ENCODE results near the gene NKTR.

NKTR gene

DNA sequence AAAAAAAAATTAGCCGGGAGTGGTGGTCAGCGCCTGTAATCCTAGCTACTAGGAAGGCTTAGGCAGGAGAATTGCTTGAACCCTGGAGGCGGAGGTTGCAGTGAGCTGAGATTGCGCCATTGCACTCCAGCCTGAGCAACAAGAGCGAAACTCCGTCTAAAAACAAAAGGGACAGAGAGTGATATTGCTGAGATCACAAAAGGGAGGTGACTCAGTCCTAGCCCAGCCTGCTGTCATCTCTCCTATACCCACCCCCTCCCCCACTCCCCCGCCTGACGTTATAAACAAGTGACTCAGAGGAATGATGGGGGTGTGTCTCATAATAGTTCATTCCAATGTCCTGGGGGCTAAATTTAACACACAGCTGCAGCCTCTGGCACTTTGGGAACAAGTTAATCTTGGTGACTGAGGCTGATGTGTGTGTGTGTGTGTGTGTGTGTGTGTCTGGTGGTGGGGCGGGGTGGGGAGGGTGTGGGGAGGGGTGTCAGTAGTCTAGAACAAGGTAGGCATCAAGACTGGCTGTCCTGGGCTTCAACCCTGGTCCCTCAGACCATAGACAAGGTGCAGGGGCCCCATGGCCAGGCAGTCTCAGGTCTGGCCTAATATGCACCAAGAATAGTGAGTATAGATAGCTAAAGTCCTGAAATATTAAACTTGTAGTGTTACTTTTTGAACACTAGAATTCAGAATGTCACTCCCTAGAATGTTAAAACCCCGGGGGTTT lies 83.6 kb downstream of the NKTR start:
- TF ChIP-seq, protein P1, sequence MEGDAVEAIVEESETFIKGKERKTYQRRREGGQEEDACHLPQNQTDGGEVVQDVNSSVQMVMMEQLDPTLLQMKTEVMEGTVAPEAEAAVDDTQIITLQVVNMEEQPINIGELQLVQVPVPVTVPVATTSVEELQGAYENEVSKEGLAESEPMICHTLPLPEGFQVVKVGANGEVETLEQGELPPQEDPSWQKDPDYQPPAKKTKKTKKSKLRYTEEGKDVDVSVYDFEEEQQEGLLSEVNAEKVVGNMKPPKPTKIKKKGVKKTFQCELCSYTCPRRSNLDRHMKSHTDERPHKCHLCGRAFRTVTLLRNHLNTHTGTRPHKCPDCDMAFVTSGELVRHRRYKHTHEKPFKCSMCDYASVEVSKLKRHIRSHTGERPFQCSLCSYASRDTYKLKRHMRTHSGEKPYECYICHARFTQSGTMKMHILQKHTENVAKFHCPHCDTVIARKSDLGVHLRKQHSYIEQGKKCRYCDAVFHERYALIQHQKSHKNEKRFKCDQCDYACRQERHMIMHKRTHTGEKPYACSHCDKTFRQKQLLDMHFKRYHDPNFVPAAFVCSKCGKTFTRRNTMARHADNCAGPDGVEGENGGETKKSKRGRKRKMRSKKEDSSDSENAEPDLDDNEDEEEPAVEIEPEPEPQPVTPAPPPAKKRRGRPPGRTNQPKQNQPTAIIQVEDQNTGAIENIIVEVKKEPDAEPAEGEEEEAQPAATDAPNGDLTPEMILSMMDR (IDR thresholded peaks at IDR 0.05): no peak

DNA sequence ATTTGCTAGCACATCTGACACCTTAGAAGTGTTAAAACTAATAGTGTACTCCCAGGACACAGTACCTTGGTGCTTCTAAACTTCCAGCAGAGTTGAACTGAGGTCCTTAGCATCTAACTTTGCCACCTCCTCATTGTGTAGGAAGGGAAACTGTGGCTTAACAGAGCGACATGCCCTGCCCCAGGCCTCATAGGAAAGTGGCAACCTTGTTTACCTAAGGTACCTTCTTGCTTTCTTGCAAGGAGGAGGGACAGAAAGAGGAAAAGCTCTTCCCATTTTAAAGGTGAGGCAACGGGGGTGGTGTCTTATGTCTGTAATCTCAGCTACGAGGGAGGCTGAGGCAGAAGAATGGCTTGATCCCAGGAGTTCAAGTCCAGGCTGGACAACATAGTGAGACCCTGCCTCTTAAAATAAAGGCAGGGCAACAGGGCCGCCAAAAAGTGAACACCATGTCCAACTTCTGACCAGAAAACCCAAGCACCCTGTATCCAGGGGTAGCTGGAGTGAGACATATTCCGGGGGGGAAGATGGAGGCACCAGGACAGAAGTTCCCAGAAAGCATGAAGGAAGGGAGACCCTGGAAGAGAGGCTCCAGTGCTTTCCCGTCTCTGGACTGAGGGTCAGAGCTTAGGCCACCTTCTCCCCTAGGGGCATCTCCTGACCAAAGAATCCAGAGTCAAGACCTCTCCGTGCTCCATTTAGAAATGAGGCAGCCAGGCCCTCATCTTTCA lies 84.3 kb downstream of the NKTR start:
- TF ChIP-seq, protein P1 (IDR thresholded peaks at IDR 0.05): no peak

DNA sequence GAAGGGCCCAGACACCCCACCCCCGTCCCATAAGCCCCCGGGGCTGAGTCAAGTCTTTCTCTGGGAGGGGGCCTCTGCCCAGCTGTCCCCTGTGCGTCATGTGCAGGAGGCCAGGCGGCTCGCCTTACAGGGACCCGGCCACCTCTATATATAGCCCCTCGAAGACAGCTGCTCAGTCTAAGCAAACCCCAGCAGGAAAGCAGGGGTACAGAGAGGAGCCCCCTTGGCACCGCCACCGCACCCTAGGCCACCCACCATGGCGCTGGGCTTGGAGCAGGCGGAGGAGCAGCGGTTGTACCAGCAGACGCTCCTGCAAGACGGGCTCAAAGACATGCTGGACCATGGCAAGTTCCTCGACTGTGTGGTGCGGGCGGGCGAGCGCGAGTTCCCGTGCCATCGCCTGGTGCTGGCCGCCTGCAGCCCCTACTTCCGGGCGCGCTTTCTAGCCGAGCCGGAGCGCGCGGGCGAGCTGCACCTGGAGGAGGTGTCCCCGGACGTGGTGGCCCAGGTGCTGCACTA lies 84.9 kb downstream of the NKTR start, which contains the start of gene KLHL40:
Gene KLHL40 (plus strand): TSS at position 175 of the 519 bp plus-strand sequence. CDS start 82 bp downstream, at position 257.
- TF ChIP-seq, protein P1 (IDR thresholded peaks at IDR 0.05): no peak

DNA sequence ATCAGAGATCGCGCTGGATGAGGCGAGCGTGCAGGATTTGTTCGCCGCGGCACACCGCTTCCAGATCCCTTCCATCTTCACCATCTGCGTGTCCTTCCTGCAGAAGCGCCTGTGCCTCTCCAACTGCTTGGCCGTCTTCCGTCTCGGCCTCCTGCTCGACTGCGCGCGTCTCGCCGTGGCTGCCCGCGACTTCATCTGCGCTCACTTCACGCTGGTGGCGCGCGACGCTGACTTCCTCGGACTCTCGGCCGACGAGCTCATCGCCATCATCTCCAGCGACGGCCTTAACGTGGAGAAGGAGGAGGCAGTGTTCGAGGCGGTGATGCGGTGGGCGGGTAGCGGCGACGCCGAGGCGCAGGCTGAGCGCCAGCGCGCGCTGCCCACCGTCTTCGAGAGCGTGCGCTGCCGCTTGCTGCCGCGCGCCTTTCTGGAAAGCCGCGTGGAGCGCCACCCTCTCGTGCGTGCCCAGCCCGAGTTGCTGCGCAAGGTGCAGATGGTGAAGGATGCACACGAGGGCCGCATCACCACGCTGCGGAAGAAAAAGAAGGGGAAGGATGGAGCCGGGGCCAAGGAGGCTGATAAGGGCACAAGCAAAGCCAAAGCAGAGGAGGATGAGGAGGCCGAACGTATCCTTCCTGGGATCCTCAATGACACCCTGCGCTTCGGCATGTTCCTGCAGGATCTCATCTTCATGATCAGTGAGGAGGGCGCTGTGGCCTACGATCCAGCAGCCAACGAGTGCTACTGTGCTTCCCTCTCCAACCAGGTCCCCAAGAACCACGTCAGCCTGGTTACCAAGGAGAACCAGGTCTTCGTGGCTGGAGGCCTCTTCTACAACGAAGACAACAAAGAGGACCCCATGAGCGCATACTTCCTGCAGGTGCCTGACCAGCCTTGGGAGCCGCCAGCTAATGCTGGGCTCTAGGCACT lies 85.7 kb downstream of the NKTR start:
- TF ChIP-seq, protein P1 (IDR thresholded peaks at IDR 0.05): no peak

DNA sequence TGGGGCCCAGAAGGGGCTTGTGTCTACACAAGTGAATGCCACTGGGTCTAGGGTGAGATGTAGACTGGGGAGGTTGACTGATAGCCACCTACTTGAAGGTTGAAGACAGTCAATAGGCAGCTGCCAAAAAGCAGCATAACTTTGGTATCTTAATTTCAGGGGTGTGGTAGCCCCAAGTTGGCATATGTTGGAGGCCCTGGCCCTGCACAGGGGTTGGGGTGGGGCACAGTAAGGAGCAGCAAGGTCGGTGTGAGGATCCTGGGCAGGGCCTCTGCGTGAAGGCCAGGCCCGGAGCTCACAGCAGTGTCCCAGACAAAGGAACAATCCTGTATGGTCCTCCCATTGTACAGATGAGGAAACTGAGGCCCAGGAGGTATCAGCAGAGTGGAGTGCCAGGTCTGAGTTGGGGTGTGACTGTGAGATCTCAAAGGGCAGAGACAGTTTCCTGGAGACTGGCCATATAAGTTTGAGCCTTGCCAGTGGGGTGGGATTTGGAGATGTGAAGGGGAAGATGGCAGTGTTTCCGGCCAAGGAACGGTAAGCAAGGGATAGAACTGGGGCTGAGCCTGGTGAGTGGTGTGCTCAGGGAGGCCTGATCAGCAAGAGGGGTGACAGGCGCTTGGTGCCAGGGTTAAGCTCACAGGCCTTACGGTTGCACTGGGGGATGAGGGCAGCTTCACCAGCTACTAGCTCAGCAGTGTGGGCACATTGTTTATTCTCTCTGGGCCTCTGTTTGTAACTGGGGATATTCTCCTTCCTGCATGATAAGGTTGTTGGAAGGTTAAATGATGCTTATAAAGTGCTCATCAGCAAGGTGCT lies 86.6 kb downstream of the NKTR start:
- TF ChIP-seq, protein P1 (IDR thresholded peaks at IDR 0.05): no peak

DNA sequence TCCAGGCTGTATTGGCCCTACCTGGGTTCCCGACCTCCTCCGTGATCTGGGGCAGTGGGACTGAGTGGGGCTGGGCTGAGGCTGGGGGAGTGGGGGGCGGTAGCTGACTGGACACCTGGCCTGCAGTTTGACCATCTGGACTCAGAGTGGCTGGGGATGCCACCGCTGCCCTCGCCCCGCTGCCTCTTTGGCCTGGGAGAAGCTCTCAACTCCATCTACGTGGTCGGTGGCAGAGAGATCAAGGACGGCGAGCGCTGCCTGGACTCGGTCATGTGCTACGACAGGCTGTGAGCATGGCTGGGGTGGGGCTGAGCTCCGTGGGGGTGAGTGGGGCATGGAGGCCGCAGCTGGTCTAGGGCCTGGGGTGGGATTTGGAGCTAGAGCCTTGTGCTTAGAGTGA lies 87.5 kb downstream of the NKTR start:
- TF ChIP-seq, protein P1 (IDR thresholded peaks at IDR 0.05): no peak
